ENCODE data around the gene TSPEAR. TPM values are rescaled to one million over a fixed set of nuclear protein-coding genes. Genes with fewer than 3 reads are reported as not detected.

Gene TSPEAR
- total and polyA plus RNA-seq, 2 donors (not counting 1 experiment from before 2014, with no cell fraction given), result not detected

- no peak for DNase-seq
- Histone ChIP-seq H4K20me1 (ENCODE audit: control insufficient read depth, insufficient read depth, low read length, poor library complexity, severe bottlenecking) (no peaks in the 10 kb centered on the region), H3K36me3 (replicated peaks in 1 of 2; ENCODE audit: control extremely low read depth in 1 of 2, control insufficient read depth in 1 of 2, extremely low read depth in 1 of 2, insufficient read depth in 2 of 2, low read length in 1 of 2) (no peaks in the 10 kb centered on the region), H3K9ac (ENCODE audit: low read length) (no peak overlapping the region), H3K79me2 (ENCODE audit: control insufficient read depth, insufficient read depth, low read length) (no peaks in the 10 kb centered on the region), H3K27ac (ENCODE audit: low read length in 2 of 2) (no peak overlapping the region), H2AFZ (ENCODE audit: insufficient read depth, low read depth, low read length, poor library complexity, severe bottlenecking) (no peak overlapping the region), H3K4me2 (replicated peaks; ENCODE audit: low read depth, low read length, poor library complexity, severe bottlenecking) (no peak overlapping the region), H3K4me3 (ENCODE audit: control extremely low read depth in 1 of 5, extremely low read depth in 1 of 5, insufficient read depth in 1 of 5, low read depth in 2 of 5, low read length in 4 of 5) (no peak overlapping the region), H3K4me1 (ENCODE audit: control insufficient read depth in 2 of 2, insufficient read depth in 2 of 2, low read length in 2 of 2) (peaks cover 5 to 7% of the 10 kb centered on the region in 2 donors), H3K9me3 (ENCODE audit: control extremely low read depth in 1 of 3, control insufficient read depth in 2 of 3, insufficient read depth in 1 of 3, low read length in 2 of 3) (peaks cover 0 to 25% (median 9%) of the 10 kb centered on the region in 3 donors), H3K27me3 (replicated peaks in 1 of 4; ENCODE audit: control extremely low read depth in 1 of 4, control insufficient read depth in 3 of 4, insufficient read depth in 4 of 4, low read length in 3 of 4) (peaks cover 0 to 14% (median 1%) of the 10 kb centered on the region in 4 experiments)
- 81% methylated on average over 25 of the region's 25 CpGs for WGBS (ENCODE audit: insufficient coverage)
- H3K27ac Mint-ChIP-seq, result no peak overlapping the region
- H3K4me3 Mint-ChIP-seq, result no peak overlapping the region
- POLR2A ChIA-PET, result no interaction called here
- intact Hi-C loops (cut with micrococcal nuclease), result no loop called here
- CTCF ChIA-PET, result no interaction called here
- no peak for ATAC-seq (ENCODE audit: low read depth)
- peaks cover 8% of the 10 kb centered on the region for H3K4me1 Mint-ChIP-seq
- TF ChIP-seq CTCF (IDR thresholded peaks at IDR 0.05) (no peak), EZH2 (IDR thresholded peaks at IDR 0.05; ENCODE audit: borderline replicate concordance, insufficient read depth, low read depth, low read length, poor library complexity, severe bottlenecking) (no peak)
- H3K9me3 Mint-ChIP-seq (ENCODE audit: insufficient read depth), result peaks cover 6% of the 10 kb centered on the region
- peaks cover 54% of the 10 kb centered on the region for H3K27me3 Mint-ChIP-seq
These were observed 161.7 kb downstream of the TSPEAR start for GRCh38 chr21:44549525-44550211.

- DNase-seq (no peak), ATAC-seq (ENCODE audit: low read depth) (no peak)
- no peak overlapping the region for H3K4me3 Mint-ChIP-seq
- Histone ChIP-seq H4K20me1 (ENCODE audit: control insufficient read depth, insufficient read depth, low read length, poor library complexity, severe bottlenecking) (no peaks in the 10 kb centered on the region), H3K79me2 (ENCODE audit: control insufficient read depth, insufficient read depth, low read length) (no peaks in the 10 kb centered on the region), H2AFZ (ENCODE audit: insufficient read depth, low read depth, low read length, poor library complexity, severe bottlenecking) (no peak overlapping the region), H3K4me3 (ENCODE audit: control extremely low read depth in 1 of 5, extremely low read depth in 1 of 5, insufficient read depth in 1 of 5, low read depth in 2 of 5, low read length in 4 of 5) (no peak overlapping the region), H3K27ac (ENCODE audit: low read length in 2 of 2) (no peak overlapping the region), H3K4me1 (ENCODE audit: control insufficient read depth in 2 of 2, insufficient read depth in 2 of 2, low read length in 2 of 2) (peaks cover 5 to 7% of the 10 kb centered on the region in 2 donors), H3K9me3 (ENCODE audit: control extremely low read depth in 1 of 3, control insufficient read depth in 2 of 3, insufficient read depth in 1 of 3, low read length in 2 of 3) (peaks cover 0 to 25% (median 9%) of the 10 kb centered on the region in 3 donors), H3K9ac (ENCODE audit: low read length) (no peak overlapping the region), H3K27me3 (replicated peaks in 1 of 4; ENCODE audit: control extremely low read depth in 1 of 4, control insufficient read depth in 3 of 4, insufficient read depth in 4 of 4, low read length in 3 of 4) (peaks cover 0 to 14% (median 1%) of the 10 kb centered on the region in 4 experiments), H3K4me2 (replicated peaks; ENCODE audit: low read depth, low read length, poor library complexity, severe bottlenecking) (no peak overlapping the region), H3K36me3 (replicated peaks in 1 of 2; ENCODE audit: control extremely low read depth in 1 of 2, control insufficient read depth in 1 of 2, extremely low read depth in 1 of 2, insufficient read depth in 2 of 2, low read length in 1 of 2) (no peaks in the 10 kb centered on the region)
- ChIA-PET POLR2A (no interaction called here), CTCF (no interaction called here)
- TF ChIP-seq CTCF (IDR thresholded peaks at IDR 0.05), result no peak
- no peak for TF ChIP-seq EZH2 (IDR thresholded peaks at IDR 0.05; ENCODE audit: borderline replicate concordance, insufficient read depth, low read depth, low read length, poor library complexity, severe bottlenecking)
- H3K4me1 Mint-ChIP-seq, result peaks cover 8% of the 10 kb centered on the region
- peaks cover 6% of the 10 kb centered on the region for H3K9me3 Mint-ChIP-seq (ENCODE audit: insufficient read depth)
- intact Hi-C loops (cut with micrococcal nuclease), result no loop called here
- 77% methylated on average over 13 of the region's 14 CpGs for WGBS (ENCODE audit: insufficient coverage)
- H3K27ac Mint-ChIP-seq, result no peak overlapping the region
- H3K27me3 Mint-ChIP-seq, result peaks cover 47% of the 10 kb centered on the region
These were observed 162.4 kb downstream of the TSPEAR start for GRCh38 chr21:44548922-44549321.

All from B cell (primary cell).